Activated naive CD8-positive, alpha-beta T cell treated with anti-CD3 and anti-CD28 coated beads, Interleukin-2, amount 10 ng/mL, durations not matched to agents 7 days and 5 days (primary cell): ENCODE results near the gene PIAS1. TPM values are rescaled to one million over a fixed set of nuclear protein-coding genes. Genes with fewer than 3 reads are reported as not detected.
A peak's percentile ranks its signal among the peaks of the same experiment; 100 is the strongest.
"Not testable (repeated sequence)": the region's sequence is repeated elsewhere in the genome, so short reads cannot be mapped to it uniquely, and the experiment has no call there.

ENCODE experiments used
- ATAC-seq: fragments of 150-1000 bp; cut with Tn5 transposase; one replicate; pipeline ENCODE4 v1.10.0; 2021; ENCODE audit warnings: low read depth, moderate library complexity
- POLR2A ChIA-PET: fragments of 350-600 bp; sonication (Branson Sonifier 250); formaldehyde crosslinking; loops from one replicate; lab custom pipeline; 2021; ENCODE audit warnings: antibody characterized with exemption; lab: Charles Lee
- DNase-seq: peaks from one replicate; pipeline ENCODE4 v3.0.0; 2021
- H3K27ac Mint-ChIP-seq: one replicate; pipeline ENCODE4 v1.8.0; 2022; ENCODE audit warnings: mild to moderate bottlenecking, mixed read lengths
- H3K27me3 Mint-ChIP-seq: one replicate; pipeline ENCODE4 v1.8.0; 2022; ENCODE audit warnings: mild to moderate bottlenecking, moderate library complexity, mixed read lengths
- H3K36me3 Mint-ChIP-seq: one replicate; pipeline ENCODE4 v1.8.0; 2021; ENCODE audit warnings: mild to moderate bottlenecking, mixed read lengths
- H3K4me1 Mint-ChIP-seq: one replicate; pipeline ENCODE4 v1.8.0; 2021; ENCODE audit warnings: mixed read lengths
- H3K4me3 Mint-ChIP-seq: one replicate; pipeline ENCODE4 v1.8.0; 2022; ENCODE audit warnings: mild to moderate bottlenecking, moderate library complexity, mixed read lengths
- H3K9me3 Mint-ChIP-seq: one replicate; pipeline ENCODE4 v1.8.0; 2021; ENCODE audit warnings: mixed read lengths
- total RNA-seq, 2 experiments: library from RNA; stranded (reverse); gene quantifications; one replicate each; pipeline ENCODE4 v1.2.3, GENCODE V29; 2021

The PIAS1 gene
- total RNA-seq, 2 experiments from 2014 or later: 53.8 to 54.3 TPM

DNA sequence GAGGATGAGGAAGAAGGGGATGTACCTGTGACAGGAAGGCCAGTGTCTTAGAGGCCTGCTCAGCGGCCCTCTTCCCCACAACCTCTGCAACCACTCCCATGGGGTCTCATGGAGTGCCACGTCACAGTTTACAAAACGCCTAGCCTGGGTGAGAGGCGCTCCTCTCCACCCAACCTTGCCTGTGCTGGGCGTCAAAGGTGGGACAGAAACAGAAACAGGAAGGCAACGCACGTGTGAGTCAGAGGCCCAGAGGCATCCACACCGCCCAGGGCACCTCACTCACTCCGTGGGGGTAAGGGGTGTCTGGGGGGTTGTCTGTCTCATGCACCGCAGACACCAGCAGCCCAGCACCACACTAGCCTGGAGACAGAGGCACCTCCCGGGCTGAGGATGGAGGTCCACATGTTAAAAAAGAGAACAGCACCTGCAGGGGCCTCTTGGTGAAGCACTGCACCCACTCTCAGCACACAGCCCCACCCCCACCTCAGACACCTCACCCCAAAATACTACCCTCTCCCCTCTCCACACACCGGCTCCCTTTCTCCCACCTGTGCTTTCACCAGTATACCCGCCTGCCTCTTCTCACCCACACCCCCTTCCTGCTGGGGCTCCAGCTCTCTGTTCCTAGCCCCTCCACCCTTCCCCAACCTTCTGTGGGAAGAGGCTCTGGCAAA, 155.8 kb downstream of the PIAS1 start:
- Mint-ChIP-seq H3K36me3 (peaks cover 3% of the 10 kb centered on the region), H3K4me3 (peak overlapping the region; percentile 55), H3K27me3 (no peaks in the 10 kb centered on the region), H3K4me1 (peaks cover 21% of the 10 kb centered on the region), H3K9me3 (no peaks in the 10 kb centered on the region), H3K27ac (peak overlapping the region; percentile 86)
- ATAC-seq (peak; percentile 69), DNase-seq (no peak)
- POLR2A ChIA-PET: interaction anchor here (1.3 kb wide), 1 partner anchor 15 kb away, joined by 3 read pairs; no protein-coding TSS in a partner anchor

- peaks cover 21% of the 10 kb centered on the region for H3K4me1 Mint-ChIP-seq
- POLR2A ChIA-PET: interaction anchor here (1.3 kb wide), 1 partner anchor 14 kb away, joined by 3 read pairs; no protein-coding TSS in a partner anchor
- no peaks in the 10 kb centered on the region for H3K27me3 Mint-ChIP-seq
- H3K36me3 Mint-ChIP-seq: peaks cover 3% of the 10 kb centered on the region
- H3K4me3 Mint-ChIP-seq: no peak overlapping the region
- ATAC-seq (no peak), DNase-seq (no peak)
- no peaks in the 10 kb centered on the region for H3K9me3 Mint-ChIP-seq
- peak overlapping the region; percentile 86 for H3K27ac Mint-ChIP-seq
Observed at GRCh38 chr15:68210409-68210756, 156.3 kb downstream of the PIAS1 start.

DNA sequence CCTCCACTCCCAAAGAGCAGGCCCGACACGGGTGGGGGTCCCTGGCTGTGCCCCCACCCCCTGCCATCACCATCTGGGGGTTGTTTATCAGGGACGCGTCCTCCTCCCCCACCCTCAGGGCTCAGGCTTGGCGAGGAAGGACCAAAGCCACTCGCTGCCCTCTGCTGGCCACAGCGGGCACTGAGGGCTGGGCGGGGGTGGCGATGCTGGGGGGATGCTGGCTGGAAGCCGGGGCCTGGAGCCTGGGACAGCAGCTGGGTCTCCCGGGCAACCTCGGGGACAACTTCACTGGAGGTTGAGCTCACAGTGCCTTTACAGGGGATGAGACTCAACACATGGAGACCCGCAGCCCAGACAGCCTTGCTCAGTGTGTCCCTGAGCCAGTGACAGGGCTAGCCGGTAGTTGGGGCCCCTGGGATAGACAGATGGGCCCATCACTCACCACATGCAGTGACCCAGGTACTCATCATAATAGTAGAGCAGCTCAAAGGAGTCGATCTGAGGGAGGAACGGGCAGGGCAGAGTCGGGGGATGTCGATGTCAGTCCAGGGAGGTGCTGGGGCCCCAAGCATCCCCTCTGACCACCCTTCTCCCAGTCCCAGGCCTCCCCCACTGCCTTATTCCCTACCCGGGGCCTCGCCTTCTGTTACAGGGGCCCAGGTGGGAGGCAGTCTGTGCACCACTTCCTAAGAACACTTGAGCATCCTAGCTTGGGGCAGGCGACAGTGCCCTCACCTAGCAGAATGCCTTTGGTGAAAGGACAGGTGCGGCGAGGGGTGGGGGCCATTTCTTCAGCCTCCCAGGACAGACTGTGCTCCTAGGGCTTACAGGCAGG, 156.9 kb downstream of the PIAS1 start:
- Mint-ChIP-seq H3K27me3 (no peaks in the 10 kb centered on the region), H3K27ac (no peak overlapping the region), H3K4me1 (peaks cover 21% of the 10 kb centered on the region), H3K36me3 (peaks cover 3% of the 10 kb centered on the region), H3K4me3 (no peak overlapping the region), H3K9me3 (no peaks in the 10 kb centered on the region)
- POLR2A ChIA-PET: interaction anchor here (0.5 to 1.3 kb wide), 2 partner anchors 14 to 19 kb away, joined by 3 read pairs; partner anchors contain the start of gene CLN6
- ATAC-seq (peak; percentile 31), DNase-seq (peak; percentile 76)

DNA sequence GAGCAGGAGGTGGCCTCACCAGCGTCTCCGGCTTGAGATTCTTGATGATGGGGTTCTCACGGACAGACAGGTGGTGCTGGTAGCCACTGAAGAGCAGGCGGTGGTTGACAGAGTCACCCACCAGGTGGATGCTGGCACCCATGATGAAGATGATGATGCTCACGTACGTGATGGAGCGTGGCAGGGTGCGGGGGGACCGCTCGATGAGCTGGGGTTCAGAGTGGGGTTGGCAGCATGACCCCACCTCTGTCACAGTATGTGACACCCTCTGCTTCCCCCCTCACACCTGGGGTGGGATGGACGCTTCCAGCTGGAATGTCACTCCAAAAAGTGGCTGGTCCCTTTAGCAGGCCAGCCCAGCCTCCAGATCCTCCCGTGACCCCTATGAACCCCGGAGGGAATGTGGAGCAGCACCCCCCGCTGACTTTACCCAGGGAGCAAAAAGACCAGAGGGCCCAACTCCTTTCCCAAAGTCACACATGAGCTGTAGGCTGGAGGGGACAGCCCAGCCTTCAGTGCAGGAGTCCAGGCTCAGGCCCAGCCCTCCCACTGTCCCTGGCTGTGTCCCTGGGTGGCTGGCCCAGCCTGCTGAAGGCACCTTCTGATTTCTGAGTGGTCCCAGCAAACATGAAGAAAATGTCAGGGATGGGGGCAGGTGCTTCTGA, 157.7 kb downstream of the PIAS1 start:
- no peak for ATAC-seq
- H3K4me1 Mint-ChIP-seq: peaks cover 20% of the 10 kb centered on the region
- peaks cover 3% of the 10 kb centered on the region for H3K36me3 Mint-ChIP-seq
- H3K4me3 Mint-ChIP-seq: no peak overlapping the region
- no peak overlapping the region for H3K27ac Mint-ChIP-seq
- H3K27me3 Mint-ChIP-seq: no peaks in the 10 kb centered on the region
- POLR2A ChIA-PET: interaction anchor here (0.5 kb wide), 1 partner anchor 18 kb away, joined by 3 read pairs; the partner anchor contains the start of gene CLN6
- no peak for DNase-seq
- no peaks in the 10 kb centered on the region for H3K9me3 Mint-ChIP-seq

DNA sequence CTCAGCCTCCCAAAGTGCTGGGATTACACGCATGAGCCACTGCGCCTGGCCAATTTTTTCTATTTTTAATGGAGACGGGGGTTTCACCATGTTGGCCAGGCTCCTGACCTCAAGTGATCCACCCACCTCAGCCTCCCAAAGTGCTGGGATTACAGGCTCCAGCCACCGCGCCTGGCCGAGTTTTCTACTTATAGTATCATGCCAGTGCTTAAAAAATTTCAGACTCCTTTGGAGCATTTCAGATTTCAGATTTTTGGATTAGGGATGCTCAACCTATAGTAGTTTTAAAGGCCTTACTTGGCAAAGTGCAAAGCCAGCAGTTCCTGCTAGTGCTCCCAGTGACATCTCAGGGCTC, 159.4 kb downstream of the PIAS1 start:
- H3K4me1 Mint-ChIP-seq: peaks cover 16% of the 10 kb centered on the region
- H3K9me3 Mint-ChIP-seq, H3K4me3 Mint-ChIP-seq, ATAC-seq, POLR2A ChIA-PET, H3K36me3 Mint-ChIP-seq, H3K27ac Mint-ChIP-seq, H3K27me3 Mint-ChIP-seq, DNase-seq: not testable (repeated sequence)

- Mint-ChIP-seq H3K4me3 (no peak overlapping the region), H3K36me3 (peaks cover 3% of the 10 kb centered on the region), H3K27ac (no peak overlapping the region), H3K4me1 (peaks cover 10% of the 10 kb centered on the region), H3K27me3 (no peaks in the 10 kb centered on the region), H3K9me3 (no peaks in the 10 kb centered on the region)
- DNase-seq (no peak), ATAC-seq (no peak)
- POLR2A ChIA-PET: no interaction called here
Observed at GRCh38 chr15:68213991-68214837, 160.1 kb downstream of the PIAS1 start.

DNA sequence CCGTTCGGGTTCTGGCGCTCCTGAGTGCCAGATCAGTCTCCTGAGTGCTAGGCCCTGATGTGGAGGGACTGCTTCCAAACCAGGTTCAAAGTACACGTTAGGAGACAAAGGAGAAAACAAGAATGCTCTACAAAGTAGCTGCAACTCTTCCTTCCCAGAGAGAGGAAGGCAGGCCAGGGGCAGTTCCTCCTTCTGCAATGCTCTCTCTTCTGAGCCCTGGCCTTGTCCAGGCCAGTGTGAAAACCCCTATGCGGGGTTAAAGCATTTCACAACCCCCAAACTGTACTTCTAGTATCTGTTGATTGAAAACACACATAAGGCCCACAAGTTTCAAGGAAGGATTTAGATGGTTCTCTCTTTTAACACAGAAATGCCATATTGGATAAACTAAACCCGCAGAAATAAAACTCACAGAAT, 160.7 kb downstream of the PIAS1 start:
- H3K27me3 Mint-ChIP-seq: no peaks in the 10 kb centered on the region
- H3K4me1 Mint-ChIP-seq: peaks cover 4% of the 10 kb centered on the region
- no peak for DNase-seq
- no peak overlapping the region for H3K4me3 Mint-ChIP-seq
- H3K9me3 Mint-ChIP-seq: no peaks in the 10 kb centered on the region
- no peak for ATAC-seq
- H3K36me3 Mint-ChIP-seq: peaks cover 3% of the 10 kb centered on the region
- no peak overlapping the region for H3K27ac Mint-ChIP-seq
- POLR2A ChIA-PET: no interaction called here

DNA sequence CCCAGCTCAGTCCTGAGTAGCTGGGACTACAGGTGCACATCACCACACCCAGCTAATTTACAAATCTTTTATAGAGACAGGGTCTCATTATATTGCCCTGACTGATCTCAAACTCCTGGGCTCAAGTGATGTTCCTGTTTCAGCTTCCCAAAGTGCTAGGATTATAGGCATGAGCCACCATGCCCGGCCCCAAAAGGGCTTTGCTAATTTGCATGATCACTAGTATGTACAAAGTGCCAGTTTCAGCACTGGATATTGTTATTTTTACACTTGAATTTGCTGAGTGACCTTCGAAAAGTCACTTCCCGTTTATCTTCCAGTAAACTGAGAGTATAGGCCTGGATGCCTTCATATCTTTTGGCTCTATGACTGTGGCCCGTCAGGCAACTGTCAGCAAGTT, 163.2 kb downstream of the PIAS1 start:
- no peak overlapping the region for H3K4me3 Mint-ChIP-seq
- ATAC-seq: no peak
- POLR2A ChIA-PET: no interaction called here
- H3K9me3 Mint-ChIP-seq: no peaks in the 10 kb centered on the region
- H3K27ac Mint-ChIP-seq: no peak overlapping the region
- no peaks in the 10 kb centered on the region for H3K4me1 Mint-ChIP-seq
- H3K36me3 Mint-ChIP-seq: peaks cover 3% of the 10 kb centered on the region
- no peak for DNase-seq
- H3K27me3 Mint-ChIP-seq: no peaks in the 10 kb centered on the region

- H3K4me3 Mint-ChIP-seq: no peak overlapping the region
Observed at GRCh38 chr15:68218331-68218730, 164.2 kb downstream of the PIAS1 start.

GRCh38 chr15:68218847-68219798, 165.0 kb downstream of the PIAS1 start:
- DNase-seq (no peak), ATAC-seq (no peak)
- no peaks in the 10 kb centered on the region for H3K9me3 Mint-ChIP-seq
- H3K4me1 Mint-ChIP-seq: peaks cover 6% of the 10 kb centered on the region
- POLR2A ChIA-PET: interaction anchor here (1.0 kb wide), 2 partner anchors 8 to 9 kb away, joined by 3 to 4 read pairs; no protein-coding TSS in a partner anchor
- peaks cover 11% of the 10 kb centered on the region for H3K36me3 Mint-ChIP-seq
- no peak overlapping the region for H3K27ac Mint-ChIP-seq
- H3K4me3 Mint-ChIP-seq: no peak overlapping the region
- no peaks in the 10 kb centered on the region for H3K27me3 Mint-ChIP-seq

More at GRCh38 chr15:68218331-68218730, 164.2 kb downstream of the PIAS1 start:
- peaks cover 11% of the 10 kb centered on the region for H3K36me3 Mint-ChIP-seq
- DNase-seq (no peak), ATAC-seq (no peak)
- POLR2A ChIA-PET: interaction anchor here (1.0 kb wide), 1 partner anchor 9 kb away, joined by 3 read pairs; no protein-coding TSS in a partner anchor
- H3K27ac Mint-ChIP-seq: no peak overlapping the region
- H3K27me3 Mint-ChIP-seq: no peaks in the 10 kb centered on the region
- no peaks in the 10 kb centered on the region for H3K9me3 Mint-ChIP-seq
- peaks cover 5% of the 10 kb centered on the region for H3K4me1 Mint-ChIP-seq

- no peak overlapping the region for H3K4me3 Mint-ChIP-seq
- H3K36me3 Mint-ChIP-seq: peaks cover 11% of the 10 kb centered on the region
- no peak for DNase-seq
- peaks cover 18% of the 10 kb centered on the region for H3K4me1 Mint-ChIP-seq
- H3K27ac Mint-ChIP-seq: no peak overlapping the region
- H3K27me3 Mint-ChIP-seq: no peaks in the 10 kb centered on the region
- POLR2A ChIA-PET: no interaction called here
- ATAC-seq: no peak
- no peaks in the 10 kb centered on the region for H3K9me3 Mint-ChIP-seq
Observed at GRCh38 chr15:68220489-68220888, 166.4 kb downstream of the PIAS1 start.

- POLR2A ChIA-PET: no interaction called here
- peaks cover 11% of the 10 kb centered on the region for H3K36me3 Mint-ChIP-seq
- H3K27ac Mint-ChIP-seq: no peak overlapping the region
- no peak for ATAC-seq
- H3K4me3 Mint-ChIP-seq: no peak overlapping the region
- no peaks in the 10 kb centered on the region for H3K27me3 Mint-ChIP-seq
- H3K9me3 Mint-ChIP-seq: no peaks in the 10 kb centered on the region
- H3K4me1 Mint-ChIP-seq: peaks cover 21% of the 10 kb centered on the region
- DNase-seq: no peak
Observed at GRCh38 chr15:68220967-68221366, 166.9 kb downstream of the PIAS1 start.
